ENCODE measurements around the gene MMP11.

The MMP11 gene

DNA sequence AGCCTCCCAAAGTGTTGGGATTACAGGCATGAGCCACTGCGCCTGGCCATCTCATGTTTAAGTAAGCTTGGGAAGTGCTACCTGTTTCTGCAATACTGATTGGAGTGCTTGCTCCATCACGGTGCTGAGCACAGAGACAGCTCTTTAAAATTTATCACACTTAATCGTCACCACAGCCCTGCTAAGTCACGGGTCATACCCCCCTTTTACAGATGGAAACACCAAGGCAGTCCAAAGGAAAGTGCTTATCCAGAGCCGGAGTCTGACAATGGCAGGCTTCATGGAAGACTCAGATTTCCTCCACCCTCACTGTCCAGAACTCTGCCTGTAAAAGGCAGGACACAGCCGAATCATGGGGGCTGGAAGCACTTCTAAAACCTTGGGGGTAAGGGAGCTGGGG is 12.6 kb upstream of the MMP11 start:
- DNase-seq, result no peak

DNA sequence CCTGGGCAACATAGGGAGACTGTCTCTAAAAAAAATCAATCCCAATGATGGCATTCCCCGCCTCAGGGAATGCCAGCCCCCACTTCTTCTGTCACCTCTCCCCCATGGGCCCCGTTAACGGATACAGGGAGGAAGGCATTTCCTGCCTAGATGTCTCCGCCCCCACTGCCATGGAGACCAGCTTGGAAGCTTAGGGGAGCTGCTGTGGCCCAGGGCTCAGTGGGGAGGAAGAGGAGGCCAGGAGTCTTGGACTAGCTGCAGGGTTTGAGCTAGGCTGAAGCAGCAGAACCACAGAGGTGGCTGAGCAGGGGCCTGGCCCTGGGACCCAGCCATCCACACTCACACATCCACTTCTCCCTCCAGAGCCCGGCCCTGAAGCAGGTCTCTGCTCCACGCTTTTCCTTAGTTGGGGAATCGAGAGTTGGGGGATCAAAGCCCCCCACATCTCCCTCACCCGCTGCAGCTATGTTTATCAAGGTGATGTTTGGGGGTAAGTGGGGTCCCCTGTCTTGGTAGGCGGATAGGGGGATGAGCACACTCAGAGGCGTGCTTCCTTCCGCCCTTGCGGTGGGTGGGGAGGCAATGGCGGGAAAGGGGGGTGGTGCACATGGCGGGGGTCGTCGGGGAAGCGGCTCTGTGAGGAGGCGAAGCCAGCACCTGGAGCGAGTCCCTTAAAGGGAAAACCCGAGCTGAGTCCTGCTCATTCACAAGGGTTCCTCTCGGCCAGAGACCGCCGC is 9.6 kb upstream of the MMP11 start, which contains the start of gene C22orf15:
TSS of gene C22orf15 (plus strand) at position 149 of the 737 bp plus-strand sequence. CDS start at position 466, 317 bp downstream.
- no peak for DNase-seq

DNA sequence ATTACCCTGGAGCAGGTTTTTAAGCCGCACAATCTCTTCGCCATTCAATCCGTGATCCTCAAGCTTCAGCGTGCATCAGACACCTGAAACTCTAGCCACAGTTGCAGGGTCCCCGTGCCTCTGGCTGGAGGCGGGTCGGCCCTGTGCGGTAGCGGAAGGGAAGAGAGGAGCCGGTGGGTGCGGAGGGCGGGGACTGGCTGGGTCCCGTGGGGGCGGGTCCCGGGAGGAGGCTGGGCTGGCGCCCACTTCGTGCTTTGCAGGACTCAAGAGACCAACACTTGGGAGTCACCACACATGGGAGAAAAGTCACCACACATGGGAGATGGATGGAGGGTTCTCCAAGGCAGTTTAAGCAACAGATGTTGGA is 9.1 kb upstream of the MMP11 start:
- peak; percentile 56 for DNase-seq

DNA sequence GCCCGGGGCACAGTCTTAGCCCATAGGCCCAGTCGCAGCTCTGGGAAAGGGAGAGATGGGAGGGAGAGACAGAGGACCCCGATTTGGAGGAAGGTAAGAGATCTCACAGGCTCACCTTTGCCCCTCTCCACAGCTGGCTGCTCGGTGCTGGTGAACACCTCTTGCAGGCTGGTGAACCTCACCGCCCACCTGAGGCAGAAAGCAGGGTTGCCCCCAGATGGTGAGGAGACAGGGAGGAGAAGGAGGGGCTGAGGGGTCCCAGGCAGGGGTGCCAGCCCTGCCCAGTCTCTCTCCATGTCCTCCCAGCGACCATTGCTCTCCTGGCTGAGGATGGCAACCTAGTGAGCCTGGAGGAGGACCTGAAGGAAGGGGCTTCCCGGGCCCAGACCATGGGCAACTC is 8.7 kb upstream of the MMP11 start:
- DNase-seq, result no peak

DNA sequence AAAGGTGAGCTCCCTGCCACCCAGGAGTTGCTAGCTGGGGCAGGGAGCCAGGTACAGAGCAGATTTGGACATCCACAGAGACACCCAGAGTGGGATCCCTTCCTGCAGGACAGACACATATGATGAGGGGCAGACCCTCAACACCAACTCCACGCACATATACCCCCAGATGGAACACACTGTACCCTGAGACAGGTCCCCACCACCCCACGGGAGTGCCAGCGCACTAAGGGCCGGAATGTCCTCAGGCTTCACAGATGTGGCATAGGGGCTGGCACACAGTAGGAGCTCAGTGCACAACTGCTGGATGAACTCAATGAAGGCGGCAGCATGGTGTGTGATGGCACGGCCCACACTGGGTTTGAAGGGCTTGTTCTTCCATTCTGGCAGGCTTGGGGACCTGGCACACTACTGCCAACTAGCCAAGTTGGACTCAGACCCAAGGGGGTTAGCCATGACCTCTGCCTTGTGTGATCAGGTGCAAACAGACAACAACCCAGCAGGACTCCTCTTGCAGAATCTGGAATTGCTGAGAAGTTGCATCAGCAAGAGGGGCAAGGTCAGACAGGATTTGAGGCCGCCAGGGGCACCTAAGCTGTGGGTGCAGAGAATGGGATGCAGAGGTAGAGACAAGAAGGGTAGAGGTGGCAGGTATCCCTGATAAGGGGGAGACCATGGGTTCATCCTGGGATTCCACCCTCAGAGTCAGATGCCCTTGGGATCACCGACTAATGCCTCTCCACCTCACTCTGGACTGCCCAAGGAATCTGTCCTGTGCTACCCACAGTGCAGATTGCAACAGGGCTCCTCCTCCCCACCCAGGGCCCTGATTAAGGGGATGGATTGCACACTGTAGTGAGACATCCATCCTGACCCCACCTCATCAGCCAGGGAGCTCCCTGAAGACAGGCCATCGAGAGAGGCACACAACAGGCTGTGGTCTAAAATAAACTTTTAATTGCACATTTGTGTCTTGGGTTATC is 7.5 kb upstream of the MMP11 start:
- no peak for DNase-seq

DNA sequence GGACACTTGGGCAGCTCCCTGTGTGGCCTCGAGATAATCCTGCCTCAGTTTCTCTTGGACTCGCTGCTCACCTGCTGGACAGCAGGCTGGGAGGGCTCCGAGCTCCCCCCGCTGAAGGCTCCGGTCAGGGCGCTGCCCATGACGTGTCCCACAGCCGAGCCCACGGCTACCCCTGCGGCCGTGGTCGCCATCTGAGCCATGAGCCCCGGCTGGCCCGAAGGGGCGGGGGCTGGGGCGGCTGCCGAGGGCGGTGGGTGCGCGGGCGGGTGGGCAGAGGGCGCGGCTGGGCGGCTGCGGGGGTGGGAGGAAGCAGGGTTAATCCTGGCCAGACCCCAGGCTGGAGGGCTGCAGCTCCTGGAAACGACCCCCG is 5.4 kb upstream of the MMP11 start:
- no peak for DNase-seq

DNA sequence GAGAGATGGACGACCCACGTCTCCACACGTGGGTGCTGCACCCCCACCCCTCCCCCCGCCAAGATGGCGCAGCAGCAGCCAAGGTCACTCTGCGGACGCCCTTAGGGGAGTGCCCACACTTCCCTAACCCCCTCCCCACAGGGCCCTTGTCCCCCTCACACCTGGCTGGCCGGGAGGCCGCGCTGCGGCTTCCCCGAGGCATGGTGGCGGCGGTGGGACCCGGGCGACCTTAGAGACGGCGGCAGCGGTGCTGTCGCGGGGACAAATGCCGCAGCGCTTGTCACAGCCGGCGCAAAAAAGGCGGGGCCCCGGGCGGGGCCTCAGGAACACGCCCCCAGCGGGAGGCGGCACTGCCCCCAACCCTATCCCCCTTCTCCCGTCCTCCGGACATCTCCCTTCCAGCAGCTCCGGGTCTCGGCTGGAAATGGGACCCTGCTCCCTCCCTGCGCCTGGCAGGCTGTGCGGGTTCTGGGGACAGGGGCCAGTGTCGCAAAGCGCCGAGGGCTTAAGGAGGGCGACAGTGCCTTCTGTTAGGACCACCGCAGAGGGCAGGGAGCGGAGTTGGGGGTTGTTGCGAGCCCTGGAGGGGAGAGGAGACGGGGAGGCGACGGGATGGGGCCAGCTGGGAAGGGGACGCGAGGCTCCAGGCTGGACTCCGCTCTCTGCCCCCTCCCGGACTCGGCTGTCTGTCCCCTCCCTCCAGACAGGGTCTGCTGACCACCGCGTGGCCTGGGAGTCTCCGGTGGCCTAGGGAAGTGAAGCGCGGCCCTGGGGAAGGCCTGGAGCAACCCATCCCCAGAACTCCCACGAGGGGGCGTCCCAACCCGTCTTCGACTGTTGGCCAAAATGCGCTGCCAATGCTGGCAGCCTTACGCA is 4.7 kb upstream of the MMP11 start, which contains the start of gene CHCHD10:
TSS of gene CHCHD10 (minus strand) at position 300 of the 876 bp plus-strand sequence. CDS start at position 202, 98 bp downstream.
- DNase-seq, result peak; percentile 76

DNA sequence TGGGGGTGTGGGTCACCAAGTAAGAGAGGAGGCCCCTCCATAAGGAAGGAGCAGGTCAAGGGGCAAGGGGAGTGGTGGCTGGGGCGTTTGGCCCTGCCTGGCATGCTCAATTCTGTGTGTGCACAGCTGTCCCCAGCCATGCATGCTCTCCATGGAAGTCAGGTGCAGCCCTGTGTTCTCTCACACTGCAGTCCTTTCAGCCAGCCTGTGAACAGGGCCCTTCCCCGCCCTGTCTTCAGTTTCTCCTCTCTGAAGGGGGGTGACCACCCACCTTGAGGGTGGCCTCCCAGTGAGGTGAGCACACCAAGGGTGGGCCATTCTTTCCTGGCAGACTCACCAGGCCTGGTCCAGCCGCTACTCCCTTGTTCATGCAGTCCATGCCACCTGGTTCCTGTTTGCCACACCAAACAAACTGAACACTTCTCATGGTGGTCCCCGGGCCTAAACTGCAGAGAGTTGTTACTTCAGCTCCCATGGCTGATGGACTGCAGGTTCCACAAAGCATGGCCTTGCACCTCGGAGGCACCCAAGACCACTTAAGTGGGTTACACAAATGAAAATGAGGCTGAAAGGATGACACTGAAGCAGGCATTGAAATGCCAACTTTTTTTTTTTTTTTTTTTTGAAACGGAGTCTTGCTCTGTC is 3.2 kb upstream of the MMP11 start:
- DNase-seq, result no peak

GRCh38 chr22:23772315-23772648 is 367 bp upstream of the MMP11 start:
- no peak for DNase-seq

DNA sequence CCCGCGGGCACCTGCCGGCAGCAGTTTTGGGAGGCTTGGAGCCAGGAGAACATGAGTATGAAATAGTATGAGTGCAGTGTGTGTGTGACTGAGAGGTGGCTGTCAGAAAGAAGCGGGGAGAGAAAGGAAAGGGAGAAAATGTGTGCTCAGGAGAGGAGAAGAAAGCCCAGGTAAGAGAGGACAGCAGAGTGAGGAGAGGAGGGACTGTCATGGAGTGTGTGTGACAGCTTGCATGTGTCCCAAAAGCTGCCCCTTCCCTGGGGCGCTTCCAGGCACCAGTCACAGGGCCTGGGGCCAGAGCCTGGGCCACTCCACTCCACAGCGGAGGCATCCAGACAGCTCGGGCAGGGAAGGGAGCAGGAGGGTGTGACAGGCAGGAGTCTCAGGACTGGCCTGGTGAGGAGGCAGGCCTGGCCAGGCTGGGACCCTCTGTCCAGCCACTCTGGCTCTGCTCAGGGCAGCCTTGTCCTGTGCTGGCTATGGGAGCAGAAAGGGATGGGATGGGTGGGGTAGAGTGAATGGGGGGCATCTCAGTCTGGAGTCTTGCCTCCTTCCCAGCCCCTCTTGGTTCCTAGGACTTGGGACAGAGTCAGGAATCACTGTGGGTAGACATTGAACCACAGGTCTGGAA is 949 bp downstream of the MMP11 start:
- DNase-seq, result no peak

DNA sequence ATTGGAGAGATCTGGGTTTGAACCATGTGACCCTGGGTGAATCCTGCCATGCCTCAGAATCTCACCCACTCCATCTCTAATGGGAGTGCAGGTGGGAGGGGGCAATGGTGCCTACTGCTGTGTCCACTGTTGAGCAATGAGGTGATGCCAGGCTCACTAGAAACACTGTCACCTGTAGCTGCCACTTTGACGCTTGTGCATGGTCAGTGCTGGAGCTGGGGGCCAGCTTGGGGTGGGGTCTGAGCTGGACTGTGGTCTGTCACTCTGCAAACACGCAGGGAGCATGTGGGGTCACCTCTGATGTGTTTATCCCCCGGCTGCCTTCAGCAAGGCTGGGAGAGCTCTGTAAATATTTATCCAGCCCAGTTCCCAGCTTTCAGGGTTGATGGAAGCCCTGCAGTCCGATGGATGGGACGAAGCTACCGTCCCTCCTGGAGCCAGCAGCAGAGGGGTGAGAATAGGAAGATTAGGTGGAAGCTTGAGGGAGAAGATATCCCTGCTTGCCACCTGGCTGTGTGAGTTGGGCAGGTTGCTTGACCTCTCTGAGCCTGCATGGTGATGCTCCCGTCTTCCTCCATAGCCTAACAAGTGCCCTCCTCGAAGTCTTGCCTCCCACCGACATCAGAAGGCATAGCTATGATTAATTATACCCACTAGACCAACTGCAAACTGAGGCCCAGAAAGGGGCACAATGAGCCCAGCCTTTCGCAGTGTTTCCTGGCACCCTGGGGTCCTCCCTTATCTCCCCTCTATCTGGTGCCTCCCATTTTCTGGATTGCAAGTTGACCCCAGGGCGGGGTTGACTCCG is 1.7 kb downstream of the MMP11 start:
- no peak for DNase-seq

DNA sequence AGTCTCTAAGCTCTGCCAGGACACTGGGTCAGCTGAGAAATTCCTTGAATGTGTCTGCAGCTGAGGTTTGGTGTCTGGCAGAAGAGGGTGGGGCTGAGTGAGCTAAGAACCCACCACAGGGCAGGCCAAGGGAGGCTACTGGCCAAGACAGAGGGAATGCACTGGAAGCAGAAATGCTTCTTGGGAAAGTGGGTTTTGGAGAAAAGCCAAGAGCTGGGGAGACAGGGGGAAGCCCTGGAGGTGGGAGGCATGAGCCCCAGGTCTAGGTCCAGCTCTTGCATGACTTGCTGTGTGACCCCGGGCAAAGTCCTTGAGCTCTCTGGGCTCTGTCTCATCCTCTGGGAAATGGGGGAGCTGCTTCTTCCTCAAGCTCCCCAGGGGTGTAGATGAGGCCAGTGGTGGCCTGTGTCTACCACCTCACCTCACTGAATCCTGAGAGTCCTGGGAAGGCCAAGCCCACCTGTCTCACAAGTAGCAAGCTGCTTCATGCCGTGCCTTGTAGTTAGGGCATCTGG is 2.3 kb downstream of the MMP11 start:
- DNase-seq, result no peak

DNA sequence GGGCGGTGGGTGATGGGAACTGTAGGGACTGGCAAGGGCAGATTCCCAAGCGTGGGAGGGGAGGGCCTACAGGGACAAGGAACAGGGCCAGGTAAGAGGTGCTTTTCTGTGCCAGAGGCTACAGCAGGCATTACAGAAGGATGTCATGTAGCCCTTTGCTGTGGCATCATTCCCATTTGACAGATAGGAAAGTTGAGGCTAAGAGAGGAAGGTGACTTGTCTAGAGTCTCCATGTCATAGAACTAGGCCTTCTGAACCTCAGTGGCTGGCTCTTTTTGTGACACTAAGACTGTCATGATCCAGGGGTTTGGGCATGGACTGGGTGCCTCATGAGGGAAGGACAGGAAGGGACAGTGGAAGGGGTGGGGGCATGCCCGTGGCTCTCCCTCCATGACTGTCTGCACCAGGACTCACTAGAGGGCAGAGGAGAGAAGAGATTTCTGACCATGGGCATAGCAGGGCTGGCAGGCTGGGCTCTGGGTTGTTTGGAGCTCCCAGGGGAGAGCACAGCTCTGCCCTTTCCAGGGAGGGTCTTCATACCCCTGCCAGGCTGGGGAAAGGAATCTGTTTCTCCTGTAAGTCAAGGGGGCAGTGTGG is 3.2 kb downstream of the MMP11 start:
- DNase-seq, result no peak

DNA sequence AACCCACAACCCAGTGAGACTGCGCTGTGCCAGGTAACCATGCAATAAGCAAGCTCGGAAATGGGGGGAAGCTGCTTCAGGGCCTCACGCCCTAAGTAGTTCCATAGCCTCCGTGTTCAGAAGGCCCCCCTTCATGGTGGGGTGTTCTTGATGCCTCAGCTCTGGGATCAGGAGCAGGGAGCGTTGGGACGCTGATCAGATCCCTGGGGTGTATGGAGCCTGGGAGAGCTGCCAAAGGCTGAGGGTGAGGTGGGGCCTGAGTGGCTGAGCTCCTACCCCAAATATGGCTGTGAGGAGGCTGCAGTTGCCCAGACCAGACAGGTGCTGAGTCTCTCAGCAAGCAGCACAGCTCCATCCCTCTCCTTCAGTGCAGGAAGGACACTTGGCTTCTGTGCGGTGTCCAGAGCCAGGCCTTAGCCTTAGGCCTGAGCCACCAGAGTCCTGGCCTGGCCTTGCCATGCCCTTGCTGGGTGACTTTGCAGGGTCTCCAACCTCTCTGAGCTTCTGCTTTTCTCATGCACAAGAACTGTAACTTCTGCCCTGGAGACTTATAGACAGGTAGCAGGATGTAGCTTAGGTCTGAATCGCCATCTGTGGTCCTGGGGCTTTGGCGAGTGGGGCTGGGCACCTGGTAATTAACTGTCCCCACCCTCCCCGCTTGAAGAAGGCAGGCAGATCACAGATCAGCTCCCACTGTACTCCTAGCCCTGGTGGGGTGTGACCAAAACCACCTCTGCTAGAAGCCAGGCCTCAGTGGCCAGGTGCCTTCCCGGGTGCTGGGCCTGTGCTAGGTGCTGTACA is 5.3 kb downstream of the MMP11 start:
- DNase-seq, result no peak

- no peak for DNase-seq
These were observed 5.9 kb downstream of the MMP11 start for GRCh38 chr22:23778577-23778900.

DNA sequence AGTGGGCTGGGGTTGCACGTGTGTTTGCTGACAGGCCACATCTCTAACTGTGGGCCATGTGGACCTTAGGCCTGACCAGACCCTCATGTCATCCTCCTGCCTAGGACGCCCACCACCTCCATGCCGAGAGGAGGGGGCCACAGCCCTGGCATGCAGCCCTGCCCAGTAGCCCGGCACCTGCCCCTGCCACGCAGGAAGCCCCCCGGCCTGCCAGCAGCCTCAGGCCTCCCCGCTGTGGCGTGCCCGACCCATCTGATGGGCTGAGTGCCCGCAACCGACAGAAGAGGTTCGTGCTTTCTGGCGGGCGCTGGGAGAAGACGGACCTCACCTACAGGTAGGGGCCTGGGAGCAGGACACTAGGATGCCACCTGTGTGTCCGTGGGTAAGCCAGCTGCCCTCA is 6.4 kb downstream of the MMP11 start:
- no peak for DNase-seq

GRCh38 chr22:23779731-23780130 is 7.1 kb downstream of the MMP11 start:
- no peak for DNase-seq

- no peak for DNase-seq
These were observed 7.6 kb downstream of the MMP11 start for GRCh38 chr22:23780146-23780748.

GRCh38 chr22:23781065-23781464 is 8.4 kb downstream of the MMP11 start:
- no peak for DNase-seq
